B cell (primary cell): ENCODE data around the gene PLIN5. TPM values are rescaled to one million over a fixed set of nuclear protein-coding genes. Genes with fewer than 3 reads are reported as not detected.

ENCODE experiments used
- ATAC-seq: fragments of 200-7000 bp; cut with Tn5 transposase; one replicate; pipeline ENCODE4 v1.10.0; 2021; ENCODE audit warnings: low read depth, mild to moderate bottlenecking, moderate number of reproducible peaks, moderate library complexity
- CTCF ChIA-PET: fragments of 350-600 bp; sonication (Branson Sonifier 250); formaldehyde crosslinking; loops from one replicate; lab custom pipeline; 2021; ENCODE audit warnings: antibody characterized with exemption, inconsistent platforms; lab: Charles Lee
- POLR2A ChIA-PET: fragments of 350-600 bp; sonication (Branson Sonifier 250); formaldehyde crosslinking; loops from one replicate; lab custom pipeline; 2021; ENCODE audit warnings: antibody characterized with exemption; lab: Charles Lee
- DNase-seq: peaks from one replicate; pipeline ENCODE4 v3.0.0; 2013
- H2AFZ ChIP-seq: 2 replicates; pipeline ENCODE4 v1.6.1; 2012; ENCODE audit warnings: mild to moderate bottlenecking, low read depth, low read length; ENCODE audit not compliant: insufficient read depth, poor library complexity, severe bottlenecking
- H3K27ac ChIP-seq, 2 donors: 1 replicate in 1 of 2; 2 replicates in 1 of 2; pipeline ENCODE4 v1.5.1; 2012 to 2013; ENCODE audit warnings: low read length in 2 of 2, mild to moderate bottlenecking in 2 of 2, moderate library complexity in 1 of 2
- H3K27me3 ChIP-seq, 4 experiments: fragments of 200-600 bp in 1 of 4; sonication (generic) in 1 of 4; replicated peaks in 1 of 4; 1 replicate in 2 of 4; 2 replicates in 2 of 4; pipeline versions ENCODE4 v1.6.1 to v1.7.0; 2013 to 2016; ENCODE audit warnings: low read length in 3 of 4, mild to moderate bottlenecking in 2 of 4, mixed read lengths in 1 of 4, moderate library complexity in 1 of 4; ENCODE audit not compliant: insufficient read depth in 4 of 4, control insufficient read depth in 3 of 4; ENCODE audit errors: control extremely low read depth in 1 of 4
- H3K36me3 ChIP-seq, 2 experiments: replicated peaks in 1 of 2; 1 replicate in 1 of 2; 2 replicates in 1 of 2; pipeline versions ENCODE4 v1.6.1 to v1.7.1; 2013; ENCODE audit warnings: low read length in 1 of 2; ENCODE audit not compliant: insufficient read depth in 2 of 2, control insufficient read depth in 1 of 2; ENCODE audit errors: control extremely low read depth in 1 of 2, extremely low read depth in 1 of 2
- H3K4me1 ChIP-seq, 2 donors: fragments of 200-600 bp in 1 of 2; sonication (generic) in 1 of 2; 1 replicate in 1 of 2; 2 replicates in 1 of 2; pipeline versions ENCODE4 v1.5.1 to v1.6.1; 2013 to 2017; ENCODE audit warnings: low read length in 2 of 2; ENCODE audit not compliant: control insufficient read depth in 2 of 2, insufficient read depth in 2 of 2
- H3K4me2 ChIP-seq: replicated peaks from 2 replicates; pipeline ENCODE3; 2012; ENCODE audit warnings: mild to moderate bottlenecking, low read depth, low read length; ENCODE audit not compliant: poor library complexity, severe bottlenecking
- H3K4me3 ChIP-seq, 5 experiments: fragments of 200-600 bp in 1 of 5; sonication (generic) in 1 of 5; 1 replicate in 3 of 5; 2 replicates in 2 of 5; pipeline versions ENCODE4 v1.5.1 to v1.7.0; 2011 to 2016; ENCODE audit warnings: low read length in 4 of 5, mild to moderate bottlenecking in 4 of 5, low read depth in 2 of 5, control low read depth in 1 of 5, moderate library complexity in 1 of 5; ENCODE audit not compliant: insufficient read depth in 1 of 5; ENCODE audit errors: control extremely low read depth in 1 of 5, extremely low read depth in 1 of 5
- H3K79me2 ChIP-seq: fragments of 200-600 bp; sonication (generic); one replicate; pipeline ENCODE4 v1.6.0; 2016; ENCODE audit warnings: low read length; ENCODE audit not compliant: control insufficient read depth, insufficient read depth
- H3K9ac ChIP-seq: fragments of 200-600 bp; sonication (generic); 2 replicates; pipeline ENCODE4 v1.6.1; 2017; ENCODE audit warnings: mild to moderate bottlenecking, low read length, moderate library complexity
- H3K9me3 ChIP-seq, 3 donors: one replicate each; pipeline versions ENCODE4 v1.6.1 to v1.7.1; 2013; ENCODE audit warnings: low read length in 2 of 3; ENCODE audit not compliant: control insufficient read depth in 2 of 3, insufficient read depth in 1 of 3; ENCODE audit errors: control extremely low read depth in 1 of 3
- H4K20me1 ChIP-seq: 2 replicates; pipeline ENCODE4 v1.6.0; 2012; ENCODE audit warnings: mild to moderate bottlenecking, low read length; ENCODE audit not compliant: insufficient read depth, control insufficient read depth, poor library complexity, severe bottlenecking
- H3K27ac Mint-ChIP-seq: one replicate; pipeline ENCODE4 v1.8.0; 2021; ENCODE audit warnings: mixed read lengths
- H3K27me3 Mint-ChIP-seq: one replicate; pipeline ENCODE4 v1.8.0; 2021; ENCODE audit warnings: mixed read lengths
- H3K4me1 Mint-ChIP-seq: one replicate; pipeline ENCODE4 v1.8.0; 2021; ENCODE audit warnings: mixed read lengths
- H3K4me3 Mint-ChIP-seq: one replicate; pipeline ENCODE4 v1.8.0; 2021; ENCODE audit warnings: mixed read lengths
- H3K9me3 Mint-ChIP-seq: one replicate; pipeline ENCODE4 v1.8.0; 2022; ENCODE audit warnings: mixed read lengths; ENCODE audit not compliant: insufficient read depth
- CTCF ChIP-seq: fragments of 200-600 bp; IDR thresholded peaks from one replicate; pipeline ENCODE4 v1.8.0; 2022; ENCODE audit warnings: antibody characterized with exemption, mild to moderate bottlenecking
- EZH2 ChIP-seq: IDR thresholded peaks from 2 replicates; pipeline ENCODE4 v1.6.1; 2012; ENCODE audit warnings: borderline replicate concordance, low read depth, mild to moderate bottlenecking, moderate library complexity, low read length; ENCODE audit not compliant: insufficient read depth, poor library complexity, severe bottlenecking
- WGBS: methylation state at CpG from one replicate; pipeline ENCODE4 v1.1.5; 2013; ENCODE audit warnings: missing lambda C conversion rate; ENCODE audit not compliant: insufficient coverage; 5-methylcytosine and 5-hydroxymethylcytosine counted together
- intact Hi-C: fragments of 100-400 bp; cut with micrococcal nuclease; formaldehyde crosslinking; loops from one replicate; pipeline ENCODE4 v1.10.0; 2022
- polyA plus RNA-seq: library from polyadenylated mRNA; depleted of rRNA; stranded (reverse); fragments of >200 nt; gene quantifications from 2 replicates; pipeline ENCODE4 v1.2.3, GENCODE V29; 2012
- total RNA-seq, 2 donors: library from RNA; stranded (reverse); fragments of 120-200 nt in 1 of 2; gene quantifications; 1 replicate in 1 of 2; 2 replicates in 1 of 2; pipeline versions ENCODE4 v1.2.3 to v1.2.4, GENCODE V29; 2013 to 2022

PLIN5 gene
- total and polyA plus RNA-seq, 2 donors (not counting 1 experiment from before 2014, with no cell fraction given): 0.15 to 0.27 TPM

- no peaks in the 10 kb centered on the region for H3K79me2 ChIP-seq
- POLR2A ChIA-PET: no interaction called here
- no peak overlapping the region for H3K4me2 ChIP-seq
- Mint-ChIP-seq H3K9me3 (no peaks in the 10 kb centered on the region), H3K4me1 (no peaks in the 10 kb centered on the region), H3K27me3 (peaks cover 13% of the 10 kb centered on the region), H3K4me3 (no peak overlapping the region), H3K27ac (no peak overlapping the region)
- H2AFZ ChIP-seq: no peak overlapping the region
- H3K27ac ChIP-seq: no peak overlapping the region
- CTCF ChIA-PET: interaction anchor here (0.7 kb wide), 1 partner anchor 82 kb away, joined by 3 read pairs; no protein-coding TSS in a partner anchor
- no peaks in the 10 kb centered on the region for H3K36me3 ChIP-seq
- peaks cover 0 to 19% (median 0%) of the 10 kb centered on the region in 3 donors for H3K9me3 ChIP-seq
- no peak overlapping the region for H3K4me3 ChIP-seq
- no peak for TF ChIP-seq EZH2
- no peak for TF ChIP-seq CTCF
- intact Hi-C loops: loop anchor here (5.0 kb wide), 1 partner anchor 83 kb away; the partner anchor contains the start of gene TNFAIP8L1
- peaks cover 0 to 4% of the 10 kb centered on the region in 2 donors for H3K4me1 ChIP-seq
- H3K9ac ChIP-seq: no peak overlapping the region
- DNase-seq (no peak), ATAC-seq (no peak)
- WGBS: 95% methylated on average over 6 of the region's 7 CpGs
- peaks cover 0 to 11% (median 2%) of the 10 kb centered on the region in 4 experiments for H3K27me3 ChIP-seq
- no peaks in the 10 kb centered on the region for H4K20me1 ChIP-seq
Observed at GRCh38 chr19:4554717-4555116, 19.7 kb upstream of the PLIN5 start.

- Histone ChIP-seq H3K79me2 (no peaks in the 10 kb centered on the region), H3K36me3 (no peaks in the 10 kb centered on the region), H3K4me1 (peaks cover 0 to 4% of the 10 kb centered on the region in 2 donors), H3K9ac (no peak overlapping the region), H2AFZ (no peak overlapping the region), H3K27ac (no peak overlapping the region), H4K20me1 (no peaks in the 10 kb centered on the region), H3K9me3 (peaks cover 0 to 19% (median 0%) of the 10 kb centered on the region in 3 donors), H3K27me3 (peaks cover 0 to 5% (median 2%) of the 10 kb centered on the region in 4 experiments), H3K4me2 (no peak overlapping the region), H3K4me3 (no peak overlapping the region)
- H3K9me3 Mint-ChIP-seq: no peaks in the 10 kb centered on the region
- ChIA-PET POLR2A (no interaction called here), CTCF (no interaction called here)
- 78% methylated on average over 3 of the region's 3 CpGs for WGBS
- H3K27ac Mint-ChIP-seq: no peak overlapping the region
- H3K4me1 Mint-ChIP-seq: no peaks in the 10 kb centered on the region
- intact Hi-C loops: no loop called here
- ATAC-seq: no peak
- peaks cover 13% of the 10 kb centered on the region for H3K27me3 Mint-ChIP-seq
- TF ChIP-seq EZH2 (no peak), CTCF (no peak)
- no peak for DNase-seq
- no peak overlapping the region for H3K4me3 Mint-ChIP-seq
Observed at GRCh38 chr19:4553775-4554174, 18.8 kb upstream of the PLIN5 start.
